Urothelium cell line (cell line): ENCODE measurements around the gene LUZP2.

Experiments used
- DNase-seq: peaks from one replicate; pipeline ENCODE4 v3.0.0; 2011; ENCODE audit warnings: low spot score, mixed read lengths
- FAIRE-seq: peaks from 2 replicates; lab custom pipeline; 2011; peaks lifted over from hg19 to GRCh38; lab: Jason Lieb, UNC

Gene LUZP2

DNA sequence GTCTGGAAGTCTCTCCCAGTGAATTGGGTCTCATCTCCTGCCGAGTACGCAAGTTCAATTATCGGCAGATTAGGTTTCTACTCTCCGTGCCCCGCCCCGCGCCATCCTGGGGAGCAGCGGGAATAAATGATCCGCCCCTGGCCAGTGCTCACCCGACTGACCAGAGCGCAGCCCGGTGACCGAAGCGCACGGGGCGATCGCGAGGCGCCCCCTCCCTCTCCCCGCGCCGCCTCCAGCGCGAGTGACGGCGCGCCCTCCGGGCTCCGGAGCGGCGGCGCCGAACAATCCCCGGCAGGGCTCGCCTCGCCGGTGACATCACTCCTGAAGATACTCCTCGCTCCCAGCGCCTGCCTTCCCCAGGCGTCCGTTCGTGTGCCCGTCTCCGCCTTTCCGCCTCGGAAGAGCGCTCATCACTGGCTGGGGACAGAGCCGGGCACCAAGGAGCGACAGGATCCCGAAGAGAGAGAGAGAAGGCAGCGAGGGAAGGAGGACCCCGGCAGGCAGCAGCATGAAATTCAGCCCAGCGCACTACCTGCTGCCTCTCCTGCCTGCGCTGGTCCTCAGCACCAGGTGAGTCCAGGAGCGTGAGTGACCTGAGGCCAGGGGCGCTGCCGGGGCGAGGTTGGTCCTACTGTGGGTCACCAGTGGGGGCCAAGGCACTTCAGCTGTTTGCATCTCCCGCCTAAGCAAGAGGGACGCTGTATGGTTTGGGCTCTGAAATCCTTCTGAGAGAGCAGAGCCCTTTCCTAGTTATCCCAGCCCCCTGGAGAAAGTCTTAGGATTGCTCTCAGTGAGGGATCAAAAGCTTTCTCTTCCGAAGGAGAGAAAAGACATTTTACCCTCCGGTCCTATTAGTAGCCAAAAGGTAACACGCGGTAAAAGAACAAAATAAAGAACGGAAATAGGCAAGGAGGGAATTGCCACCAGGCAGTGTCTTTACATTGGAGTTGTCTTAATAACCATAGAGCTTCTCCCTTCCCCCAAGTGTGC is at the start of gene LUZP2:
Gene LUZP2, plus strand, starts transcription at position 318 of the 990 bp plus-strand sequence.
- FAIRE-seq (no peak), DNase-seq (peak; percentile 66)

DNA sequence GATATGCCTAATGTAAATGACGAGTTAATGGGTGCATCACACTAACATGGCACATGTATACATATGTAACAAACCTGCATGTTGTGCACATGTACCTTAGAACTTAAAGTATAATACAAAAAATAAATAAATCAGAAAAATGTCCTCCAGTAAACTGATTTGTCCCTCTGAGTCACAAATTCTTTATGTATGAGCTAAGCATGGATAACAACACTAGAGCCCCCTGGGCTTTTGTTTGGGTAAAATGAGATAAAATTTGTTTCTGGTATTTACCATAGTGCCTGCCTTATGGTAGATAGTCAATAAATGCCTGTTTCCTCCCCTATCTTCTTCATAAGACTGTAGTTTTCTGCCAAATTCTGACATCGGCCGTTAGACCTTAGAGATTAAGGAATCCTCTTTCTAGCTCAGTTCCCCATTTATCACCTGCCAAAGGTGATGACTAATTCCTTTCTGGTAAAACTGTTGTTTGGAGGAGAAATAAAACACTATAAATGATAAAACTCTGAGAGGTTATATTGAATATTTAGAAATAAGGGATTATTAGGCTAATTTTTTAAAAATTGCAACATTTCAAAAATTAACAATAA is 43.6 kb upstream of the LUZP2 start:
- peak; percentile 2 for DNase-seq
- no peak for FAIRE-seq

GRCh38 chr11:24457985-24458384 is 38.9 kb upstream of the LUZP2 start:
- FAIRE-seq (no peak), DNase-seq (no peak)

DNA sequence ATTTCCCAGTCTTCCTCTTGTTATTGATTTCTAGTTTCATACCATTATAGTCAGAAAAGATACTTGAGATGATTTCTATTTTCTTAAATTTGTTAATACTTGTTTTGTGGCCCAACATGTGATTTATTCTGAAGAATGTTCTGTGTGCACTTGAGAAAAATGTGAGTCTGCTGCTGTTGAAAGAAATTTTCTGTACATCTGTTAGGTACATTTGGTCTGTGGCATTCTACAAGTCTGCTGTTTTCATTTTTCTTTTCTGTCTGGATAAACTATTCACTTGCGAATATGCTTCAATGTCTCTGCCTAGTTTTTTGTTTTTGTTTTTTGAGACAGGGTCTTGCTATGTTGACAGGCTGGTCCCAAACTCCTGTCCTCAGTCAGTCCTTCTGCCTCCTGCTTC is 26.4 kb upstream of the LUZP2 start:
- FAIRE-seq (no peak), DNase-seq (no peak)

DNA sequence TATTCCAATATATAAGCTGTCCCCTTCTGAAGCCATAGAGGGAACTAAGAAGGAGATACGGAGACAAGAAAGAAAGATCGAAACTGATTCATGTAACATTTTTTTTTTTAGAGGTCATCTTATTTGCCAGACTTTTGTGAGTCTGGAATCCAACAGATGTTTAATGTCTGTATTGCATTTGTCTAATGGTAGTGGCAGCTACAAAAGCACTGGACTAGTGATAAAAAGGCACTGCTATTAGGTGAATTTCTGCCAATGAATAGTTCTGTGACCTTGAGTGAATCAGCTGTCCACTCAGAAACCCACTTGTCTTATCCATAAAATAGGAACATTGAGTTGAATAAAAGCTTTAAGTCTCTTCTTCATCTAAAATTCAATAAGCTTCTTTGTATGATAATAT is 25.8 kb upstream of the LUZP2 start:
- FAIRE-seq, result no peak

DNA sequence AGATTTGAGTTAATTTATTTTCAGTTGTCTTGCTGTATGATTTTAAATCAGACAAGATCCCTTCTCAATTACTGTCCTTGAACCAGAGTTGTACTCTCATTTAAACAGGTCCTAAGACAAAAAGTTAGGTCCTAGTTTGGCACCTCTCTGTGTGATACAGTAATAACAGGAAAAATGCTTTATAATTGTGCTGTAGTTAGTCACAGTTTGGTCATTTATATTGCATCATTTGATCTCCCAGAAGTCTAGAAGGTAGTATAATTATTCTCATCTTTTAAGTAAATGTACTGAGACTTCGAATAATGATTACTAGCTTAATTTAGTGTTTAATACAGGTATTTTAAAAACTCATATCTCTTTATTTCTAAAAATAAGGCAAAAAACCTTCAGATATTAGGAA is 18.1 kb upstream of the LUZP2 start:
- DNase-seq (no peak), FAIRE-seq (no peak)

More for the DNA sequence above, 25.8 kb upstream of the LUZP2 start:
- no peak for DNase-seq

DNA sequence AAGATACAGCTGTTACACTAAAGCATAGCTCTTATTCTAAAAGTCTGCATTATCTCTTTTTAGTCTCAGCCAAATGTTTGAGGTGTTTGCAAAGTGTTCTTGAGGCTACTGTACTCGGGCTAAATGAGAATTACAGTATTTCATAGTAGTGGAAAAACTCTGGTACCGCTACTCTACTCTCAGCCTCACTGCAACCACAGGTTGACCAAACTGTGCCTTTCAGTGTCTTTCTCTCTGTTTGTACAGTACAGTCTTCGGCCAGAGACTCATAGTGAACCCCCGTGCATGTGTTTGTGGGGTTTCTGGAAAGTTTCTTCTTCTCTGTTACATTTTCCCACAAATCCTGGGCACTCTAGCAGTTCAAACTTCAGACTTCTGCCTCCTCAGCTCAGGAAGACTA is 7.4 kb upstream of the LUZP2 start:
- FAIRE-seq (no peak), DNase-seq (no peak)

- no peak for DNase-seq
- FAIRE-seq, result no peak
Observed at GRCh38 chr11:24496386-24496735, 492 bp upstream of the LUZP2 start.

DNA sequence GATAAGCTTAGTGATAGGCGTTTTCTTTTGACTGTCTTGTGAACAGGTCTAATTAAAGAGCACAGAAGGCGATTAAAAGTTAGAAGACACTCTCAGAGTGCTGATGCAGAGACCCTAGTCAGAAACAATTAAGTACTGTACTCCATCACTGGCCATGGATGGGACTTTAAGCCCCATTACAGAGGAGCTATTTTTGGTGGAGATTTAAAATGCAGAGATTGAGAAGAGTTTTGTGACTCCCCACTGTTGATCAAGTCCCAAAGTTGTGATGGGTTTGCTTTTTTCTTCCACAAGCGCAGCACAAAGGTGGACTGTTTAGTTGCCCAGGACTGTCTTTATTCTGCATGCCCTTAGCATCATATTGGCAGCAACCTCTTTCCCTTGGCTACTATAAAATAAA is 978 bp downstream of the LUZP2 start:
- DNase-seq (no peak), FAIRE-seq (no peak)

DNA sequence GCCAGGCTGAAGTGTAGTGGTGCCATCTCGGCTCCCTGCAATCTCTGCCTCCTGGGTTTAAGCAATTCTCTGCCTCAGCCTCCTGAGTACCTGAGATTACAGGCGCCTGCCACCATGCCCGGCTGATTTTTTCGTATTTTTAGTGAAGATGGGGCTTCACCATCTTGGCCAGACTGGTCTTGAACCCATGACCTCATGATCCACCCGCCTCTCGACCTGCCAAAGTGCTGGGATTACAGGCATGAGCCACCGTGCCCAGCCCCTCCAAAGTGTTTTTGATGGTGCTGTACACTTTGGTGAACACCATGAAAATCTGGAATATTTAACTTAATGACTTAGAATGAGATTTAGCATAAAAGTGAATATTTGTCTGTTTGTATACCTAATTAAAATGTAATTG is 5.6 kb downstream of the LUZP2 start:
- no peak for FAIRE-seq

GRCh38 chr11:24509114-24509513 is 12.3 kb downstream of the LUZP2 start:
- DNase-seq, result no peak

More for the DNA sequence above, 5.6 kb downstream of the LUZP2 start:
- no peak for DNase-seq

GRCh38 chr11:24511511-24511910 is 14.7 kb downstream of the LUZP2 start:
- FAIRE-seq (no peak), DNase-seq (no peak)

More at GRCh38 chr11:24509114-24509513, 12.3 kb downstream of the LUZP2 start:
- no peak for FAIRE-seq

DNA sequence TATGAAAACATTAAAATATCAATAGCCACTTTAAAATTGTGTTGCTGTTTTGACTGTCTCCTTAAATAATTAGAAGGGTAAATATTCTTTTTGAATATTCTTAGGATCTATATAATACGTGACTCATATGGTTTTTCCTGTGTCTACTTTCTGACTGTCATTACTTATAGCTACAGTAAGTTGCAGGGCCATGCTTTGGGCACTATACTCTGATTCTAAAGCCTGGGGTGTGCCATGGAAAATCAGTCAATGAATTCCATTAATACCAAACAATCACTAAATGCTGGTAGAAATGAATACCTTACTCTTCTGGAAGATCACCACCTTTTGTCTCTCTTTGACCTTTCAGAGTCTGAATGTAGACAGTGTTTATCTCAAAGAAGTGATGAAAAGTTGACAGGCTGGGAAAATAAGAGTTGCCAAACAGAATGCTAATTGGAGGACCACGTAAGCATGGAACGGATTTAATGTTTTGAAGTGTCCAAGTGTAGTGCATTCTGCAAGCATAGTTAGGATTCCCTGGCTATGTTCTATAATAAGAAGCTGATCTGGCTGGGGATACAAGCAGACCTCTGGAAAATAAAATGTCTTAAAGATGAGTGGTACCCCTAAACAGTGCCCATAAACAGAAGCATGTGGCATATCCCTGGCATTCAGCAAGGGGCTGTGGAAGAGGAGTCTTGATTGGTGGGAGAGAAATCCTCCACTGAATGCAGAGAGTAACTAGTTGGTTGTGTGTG is 16.8 kb downstream of the LUZP2 start:
- DNase-seq (no peak), FAIRE-seq (no peak)

- DNase-seq (no peak), FAIRE-seq (no peak)
Observed at GRCh38 chr11:24514219-24514594, 17.4 kb downstream of the LUZP2 start.

DNA sequence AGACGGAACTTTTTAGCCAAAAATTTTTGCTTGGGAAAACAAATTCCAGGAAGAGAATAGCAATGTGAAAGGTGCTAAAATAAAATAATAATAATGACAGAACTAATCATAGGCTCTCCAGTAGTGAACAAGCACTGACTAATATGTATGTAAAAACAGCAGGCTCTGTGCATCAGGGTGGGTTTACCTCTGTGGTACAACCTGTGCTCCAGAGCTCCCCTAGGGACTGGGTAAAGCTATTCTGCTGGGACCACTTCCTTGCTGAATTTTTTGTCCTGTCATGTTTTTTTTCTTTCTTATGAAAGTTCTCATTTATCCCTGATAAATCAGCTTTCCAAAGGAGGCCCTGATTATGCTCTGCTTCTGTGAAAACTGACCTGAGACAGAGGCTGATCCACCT is 18.8 kb downstream of the LUZP2 start:
- DNase-seq (no peak), FAIRE-seq (no peak)

DNA sequence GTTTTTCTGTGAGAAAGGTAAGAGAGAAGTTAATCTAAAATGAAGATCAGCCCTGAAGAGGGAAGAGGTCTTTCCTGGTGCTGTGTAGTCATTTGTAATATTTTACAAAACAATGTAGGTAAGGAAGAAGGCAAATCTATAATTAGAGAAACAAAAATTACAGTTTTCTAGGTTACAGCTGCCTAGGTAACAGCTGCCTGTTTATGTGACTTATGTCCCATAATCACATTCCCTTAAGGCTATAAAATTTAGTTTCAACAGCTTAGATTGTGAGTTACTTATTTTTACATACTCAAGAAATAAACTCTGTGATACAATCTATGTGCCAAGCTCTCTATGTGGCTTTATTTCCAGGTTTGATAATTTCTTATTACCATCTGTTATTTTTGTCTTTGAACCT is 19.8 kb downstream of the LUZP2 start:
- FAIRE-seq, result no peak
- no peak for DNase-seq

GRCh38 chr11:24521601-24522000 is 24.7 kb downstream of the LUZP2 start:
- FAIRE-seq, result no peak
- no peak for DNase-seq

GRCh38 chr11:24524156-24524555 is 27.3 kb downstream of the LUZP2 start:
- DNase-seq, result no peak
- no peak for FAIRE-seq

DNA sequence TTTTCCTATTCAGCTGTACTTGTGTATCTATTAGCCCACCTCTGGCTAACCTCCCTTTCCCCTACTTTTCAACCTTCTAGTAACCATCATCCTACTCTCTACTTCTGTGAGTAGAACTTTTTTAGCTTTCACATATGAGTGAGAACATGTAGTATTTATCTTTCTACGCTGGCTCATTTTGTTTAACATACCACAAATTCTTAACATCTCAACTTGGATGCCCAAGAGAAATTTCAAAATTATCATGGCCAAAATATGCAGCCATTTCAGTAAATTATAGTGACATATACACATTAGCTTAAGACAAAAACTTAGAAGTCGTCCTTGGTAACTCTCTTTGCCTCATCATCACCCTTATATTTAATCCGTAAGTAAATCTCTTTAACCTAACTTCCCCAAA is 34.7 kb downstream of the LUZP2 start:
- no peak for DNase-seq
- no peak for FAIRE-seq

GRCh38 chr11:24543771-24544170 is 46.9 kb downstream of the LUZP2 start:
- FAIRE-seq (no peak), DNase-seq (no peak)

GRCh38 chr11:24556693-24557092 is 59.8 kb downstream of the LUZP2 start:
- FAIRE-seq, result no peak

DNA sequence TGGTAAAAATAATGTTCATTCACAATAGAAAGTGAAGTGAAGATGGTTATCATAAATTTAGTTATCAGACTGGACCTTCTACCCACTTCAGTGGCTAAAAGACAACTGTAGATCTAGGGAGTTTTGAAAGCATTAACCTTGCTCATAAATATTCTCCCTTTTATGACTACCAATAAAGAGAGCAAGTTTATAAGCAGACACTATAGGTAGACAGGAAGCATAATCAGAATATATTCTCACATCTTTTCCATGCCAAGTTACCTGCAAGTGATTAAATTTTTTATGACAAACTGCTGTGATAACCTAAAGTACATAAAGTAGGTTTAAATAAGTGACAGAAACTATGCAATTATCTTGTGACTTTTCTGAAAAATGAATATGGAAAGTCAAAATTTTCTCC is 62.5 kb downstream of the LUZP2 start:
- FAIRE-seq (no peak), DNase-seq (no peak)

More at GRCh38 chr11:24556693-24557092, 59.8 kb downstream of the LUZP2 start:
- DNase-seq, result no peak
